ENCODE measurements around the gene GLO1.

GRCh38 chr6:38696345-38696744 lies 6.6 kb downstream of the GLO1 start:
- TF ChIP-seq, protein P1, sequence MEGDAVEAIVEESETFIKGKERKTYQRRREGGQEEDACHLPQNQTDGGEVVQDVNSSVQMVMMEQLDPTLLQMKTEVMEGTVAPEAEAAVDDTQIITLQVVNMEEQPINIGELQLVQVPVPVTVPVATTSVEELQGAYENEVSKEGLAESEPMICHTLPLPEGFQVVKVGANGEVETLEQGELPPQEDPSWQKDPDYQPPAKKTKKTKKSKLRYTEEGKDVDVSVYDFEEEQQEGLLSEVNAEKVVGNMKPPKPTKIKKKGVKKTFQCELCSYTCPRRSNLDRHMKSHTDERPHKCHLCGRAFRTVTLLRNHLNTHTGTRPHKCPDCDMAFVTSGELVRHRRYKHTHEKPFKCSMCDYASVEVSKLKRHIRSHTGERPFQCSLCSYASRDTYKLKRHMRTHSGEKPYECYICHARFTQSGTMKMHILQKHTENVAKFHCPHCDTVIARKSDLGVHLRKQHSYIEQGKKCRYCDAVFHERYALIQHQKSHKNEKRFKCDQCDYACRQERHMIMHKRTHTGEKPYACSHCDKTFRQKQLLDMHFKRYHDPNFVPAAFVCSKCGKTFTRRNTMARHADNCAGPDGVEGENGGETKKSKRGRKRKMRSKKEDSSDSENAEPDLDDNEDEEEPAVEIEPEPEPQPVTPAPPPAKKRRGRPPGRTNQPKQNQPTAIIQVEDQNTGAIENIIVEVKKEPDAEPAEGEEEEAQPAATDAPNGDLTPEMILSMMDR (IDR thresholded peaks at IDR 0.05): no peak
- TF ChIP-seq POLR2A (IDR thresholded peaks at IDR 0.05): no peak

Measured in lower leg skin (tissue), 3 donors.